ENCODE results near the gene TRIM26. TPM values are rescaled to one million over a fixed set of nuclear protein-coding genes. Genes with fewer than 3 reads are reported as not detected.

TRIM26 gene
- total RNA-seq, 2 experiments from 2014 or later = 78.0 to 86.4 TPM

DNA sequence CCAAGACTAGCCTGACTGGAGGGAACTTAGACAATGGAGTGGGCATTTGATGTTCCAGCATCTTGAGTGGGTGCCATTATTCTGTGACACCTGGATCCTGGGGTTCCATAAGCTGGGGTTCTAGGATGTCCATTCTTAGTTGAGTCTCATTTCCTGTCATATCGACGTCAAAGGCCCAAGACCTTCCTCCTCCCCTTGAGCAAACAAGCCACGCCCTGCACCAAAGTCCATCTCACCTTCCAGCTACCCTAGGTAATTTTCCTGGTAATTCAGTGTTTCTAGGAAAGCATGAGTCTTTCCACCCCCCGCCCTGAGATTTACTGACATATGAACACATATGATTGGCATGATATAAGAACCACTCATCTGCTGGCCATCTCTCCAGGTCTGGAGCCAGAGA lies 77.4 kb downstream of the TRIM26 start, which contains the start of gene TRIM40:
Gene TRIM40, plus strand, starts transcription at position 384 of the 400 bp plus-strand sequence. CDS start 897 bp downstream, outside the sequence.
- peaks cover 49% of the 10 kb centered on the region for H3K27me3 Mint-ChIP-seq (ENCODE audit: low read depth)

DNA sequence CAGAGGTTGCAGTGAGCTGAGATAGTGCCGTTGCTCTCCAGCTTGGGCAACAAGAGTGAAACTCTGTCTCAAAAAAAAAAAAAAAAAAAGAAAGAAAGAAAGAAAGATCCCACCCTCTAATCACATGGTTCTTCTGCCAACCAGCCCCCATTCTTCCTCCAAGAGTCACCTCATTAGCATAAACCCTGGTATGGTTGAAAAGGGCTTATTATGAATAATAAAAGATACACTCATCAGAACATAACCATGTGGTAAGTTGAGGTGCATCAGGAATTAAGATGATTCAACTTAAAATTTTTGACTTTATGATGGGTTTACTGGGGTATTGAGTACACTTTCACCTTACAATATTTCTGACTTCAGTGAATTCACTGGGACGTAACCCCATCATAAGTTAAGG lies 78.1 kb downstream of the TRIM26 start:
- ChIA-PET POLR2A (no interaction called here), CTCF (interaction anchor here (2.1 to 7.6 kb wide), 2 partner anchors 10 to 32 kb away, joined by 6 to 248 read pairs; no protein-coding TSS in a partner anchor)
- Mint-ChIP-seq H3K27me3 (ENCODE audit: low read depth) (peaks cover 47% of the 10 kb centered on the region), H3K27ac (no peak overlapping the region), H3K4me1 (ENCODE audit: low read depth) (peaks cover 18% of the 10 kb centered on the region), H3K9me3 (ENCODE audit: insufficient read depth) (no peaks in the 10 kb centered on the region), H3K4me3 (no peak overlapping the region), H3K36me3 (ENCODE audit: low read depth) (no peaks in the 10 kb centered on the region)
- ATAC-seq = no peak
- DNase-seq = no peak

More for the DNA sequence above, 77.4 kb downstream of the TRIM26 start, which contains the start of gene TRIM40:
- H3K9me3 Mint-ChIP-seq (ENCODE audit: insufficient read depth) = no peaks in the 10 kb centered on the region
- POLR2A ChIA-PET = no interaction called here
- no peak within 1 kb of the TSS for H3K27ac Mint-ChIP-seq
- H3K4me1 Mint-ChIP-seq (ENCODE audit: low read depth) = peaks cover 15% of the 10 kb centered on the region
- ATAC-seq (no peak), DNase-seq (no peak)
- no peak within 1 kb of the TSS for H3K4me3 Mint-ChIP-seq
- H3K36me3 Mint-ChIP-seq (ENCODE audit: low read depth) = no peaks in the 10 kb centered on the region
- CTCF ChIA-PET = interaction anchor here (7.6 kb wide), 1 partner anchor 32 kb away, joined by 248 read pairs; no protein-coding TSS in a partner anchor

Other genes starting within 250 kb of the TRIM26 start
- gene POLR1H, start 152.1 kb downstream of the TRIM26 start, total RNA-seq = 10 to 100 TPM; 52.3 to 60.4 TPM
- 10 to 100 TPM; 48.1 to 50.3 TPM for gene PPP1R11, start 146.2 kb downstream of the TRIM26 start, total RNA-seq
- gene RNF39, start 137.6 kb downstream of the TRIM26 start, total RNA-seq = not detected
- gene TRIM31, start 100.3 kb downstream of the TRIM26 start, total RNA-seq = not detected
- gene TRIM40, start 77.3 kb downstream of the TRIM26 start, total RNA-seq = not detected
- gene TRIM10, start 52.2 kb downstream of the TRIM26 start, total RNA-seq = not detected
- not detected for gene TRIM15, start 49.9 kb downstream of the TRIM26 start, total RNA-seq
- 10 to 100 TPM; 16.7 to 16.9 TPM for gene TRIM39, start 113.5 kb upstream of the TRIM26 start, total RNA-seq
- gene RPP21, start 131.8 kb upstream of the TRIM26 start, total RNA-seq = 10 to 100 TPM; 37.3 to 37.9 TPM

Data from activated CD8-positive, alpha-beta T cell treated with anti-CD3 and anti-CD28 coated beads, Interleukin-2, amount 10 ng/mL, durations not matched to agents 7 days and 5 days (primary cell).